DOHH2 (cell line): Measurements from ENCODE around the gene TFF1.

Experiments used
- H3F3A ChIP-seq: fragments of 200-600 bp; sonication (generic), shearing (Covaris generic); 2 replicates; pipeline ENCODE4 v1.6.0; 2016; ENCODE audit warnings: antibody characterized with exemption, mild to moderate bottlenecking; ENCODE audit not compliant: control insufficient read depth, insufficient read depth
- H3K27ac ChIP-seq: fragments of 200-600 bp; sonication (generic); 2 replicates; pipeline ENCODE4 v1.5.1; 2014; ENCODE audit warnings: low read depth, mild to moderate bottlenecking, low read length, moderate library complexity
- H3K27me3 ChIP-seq: fragments of 200-600 bp; sonication (generic); 2 replicates; pipeline ENCODE4 v1.6.1; 2014; ENCODE audit warnings: mild to moderate bottlenecking, low read length, mixed read lengths; ENCODE audit not compliant: control insufficient read depth
- H3K36me3 ChIP-seq: fragments of 200-600 bp; sonication (generic); 2 replicates; pipeline ENCODE4 v1.6.1; 2014; ENCODE audit warnings: mild to moderate bottlenecking, low read length, moderate library complexity, mixed read lengths; ENCODE audit not compliant: control insufficient read depth
- H3K4me1 ChIP-seq: fragments of 200-600 bp; sonication (generic); 2 replicates; pipeline ENCODE4 v1.6.1; 2014; ENCODE audit warnings: mild to moderate bottlenecking, low read length, mixed read lengths; ENCODE audit not compliant: control insufficient read depth
- H3K4me2 ChIP-seq: fragments of 200-600 bp; sonication (generic); 2 replicates; pipeline ENCODE4 v1.6.0; 2014; ENCODE audit warnings: mild to moderate bottlenecking, low read length, moderate library complexity
- H3K4me3 ChIP-seq: fragments of 200-600 bp; sonication (generic); 2 replicates; pipeline ENCODE4 v1.5.1; 2014; ENCODE audit warnings: mild to moderate bottlenecking, low read length, mixed read lengths
- H3K79me2 ChIP-seq: fragments of 200-600 bp; sonication (generic); 2 replicates; pipeline ENCODE4 v1.6.1; 2014; ENCODE audit warnings: mild to moderate bottlenecking, low read length, mixed read lengths; ENCODE audit not compliant: control insufficient read depth
- H3K9me2 ChIP-seq: fragments of 200-600 bp; sonication (generic); replicated peaks from 2 replicates; pipeline ENCODE4 v1.6.1; 2014; ENCODE audit warnings: mild to moderate bottlenecking, low read length, mixed read lengths; ENCODE audit not compliant: control insufficient read depth
- H3K9me3 ChIP-seq: fragments of 200-600 bp; sonication (generic); 2 replicates; pipeline ENCODE4 v1.6.1; 2014; ENCODE audit warnings: antibody characterized with exemption, low read length, mixed read lengths; ENCODE audit not compliant: control insufficient read depth, insufficient read depth
- H4K20me1 ChIP-seq: fragments of 200-600 bp; sonication (generic); 2 replicates; pipeline ENCODE4 v1.6.0; 2014; ENCODE audit warnings: low read depth, mild to moderate bottlenecking, antibody characterized with exemption, low read length, moderate library complexity; ENCODE audit not compliant: control insufficient read depth, insufficient read depth
- CTCF ChIP-seq: fragments of 200-600 bp; sonication (generic); IDR thresholded peaks from one replicate; pipeline ENCODE4 v1.5.1; 2014; ENCODE audit warnings: antibody characterized with exemption, mild to moderate bottlenecking, low read depth, low read length; ENCODE audit not compliant: poor library complexity, severe bottlenecking
- EZH2phosphoT487 ChIP-seq: fragments of 200-600 bp; sonication (generic); IDR thresholded peaks from 2 replicates; pipeline ENCODE4 v1.6.1; 2017; ENCODE audit warnings: borderline replicate concordance, mild to moderate bottlenecking, antibody characterized with exemption, low read length, moderate library complexity, mixed read lengths

Gene TFF1

GRCh38 chr21:42385619-42386018, 19.3 kb upstream of the TFF1 start:
- TF ChIP-seq CTCF (no peak), EZH2phosphoT487 (no peak)
- Histone ChIP-seq H3K4me2 (no peak overlapping the region), H3K27ac (no peak overlapping the region), H3F3A (no peaks in the 10 kb centered on the region), H3K9me3 (no peaks in the 10 kb centered on the region), H3K36me3 (no peaks in the 10 kb centered on the region), H3K4me3 (no peak overlapping the region), H3K9me2 (no peaks in the 10 kb centered on the region), H3K4me1 (peaks cover 15% of the 10 kb centered on the region), H4K20me1 (no peaks in the 10 kb centered on the region), H3K27me3 (peaks cover 24% of the 10 kb centered on the region), H3K79me2 (no peaks in the 10 kb centered on the region)

- Histone ChIP-seq H3K27ac (no peak overlapping the region), H4K20me1 (no peaks in the 10 kb centered on the region), H3F3A (no peaks in the 10 kb centered on the region), H3K27me3 (peaks cover 23% of the 10 kb centered on the region), H3K79me2 (no peaks in the 10 kb centered on the region), H3K9me2 (no peaks in the 10 kb centered on the region), H3K36me3 (no peaks in the 10 kb centered on the region), H3K4me2 (no peak overlapping the region), H3K4me1 (peaks cover 15% of the 10 kb centered on the region), H3K4me3 (no peak overlapping the region), H3K9me3 (no peaks in the 10 kb centered on the region)
- TF ChIP-seq CTCF (no peak), EZH2phosphoT487 (no peak)
These were observed 18.7 kb upstream of the TFF1 start for GRCh38 chr21:42384989-42385388.

- Histone ChIP-seq H3K27ac (no peak overlapping the region), H3K4me3 (no peak overlapping the region), H3K36me3 (no peaks in the 10 kb centered on the region), H3K4me1 (peaks cover 22% of the 10 kb centered on the region), H4K20me1 (no peaks in the 10 kb centered on the region), H3K79me2 (no peaks in the 10 kb centered on the region), H3K27me3 (peaks cover 23% of the 10 kb centered on the region; the same call in 1 of the 2 replicates), H3K4me2 (peak overlapping the region; percentile 5; the same call in 1 of the 2 replicates), H3F3A (no peaks in the 10 kb centered on the region), H3K9me2 (no peaks in the 10 kb centered on the region), H3K9me3 (no peaks in the 10 kb centered on the region)
- TF ChIP-seq EZH2phosphoT487 (no peak), CTCF (no peak)
These were observed 18.0 kb upstream of the TFF1 start for GRCh38 chr21:42384156-42384945.
